LNCaP clone FGC (cell line): ENCODE measurements around the gene SULT1E1.

Experiments used
- DNase-seq: peaks from one replicate; pipeline ENCODE4 v3.0.0-alpha.2; 2011; ENCODE audit warnings: low read depth
- H3K4me3 ChIP-seq: 2 replicates; pipeline ENCODE4 v1.5.1; 2011; ENCODE audit warnings: mild to moderate bottlenecking, low read depth, low read length, control low read depth
- CTCF ChIP-seq: IDR thresholded peaks from 2 replicates; pipeline ENCODE4 v1.5.1; 2012; ENCODE audit warnings: mild to moderate bottlenecking; ENCODE audit not compliant: control insufficient read depth, insufficient read depth; ENCODE audit errors: extremely low read depth

Gene SULT1E1

GRCh38 chr4:69816236-69816635 is 43.7 kb downstream of the SULT1E1 start:
- TF ChIP-seq CTCF: no peak
- no peak overlapping the region for H3K4me3 ChIP-seq
- DNase-seq: no peak

GRCh38 chr4:69813628-69814027 is 46.3 kb downstream of the SULT1E1 start:
- DNase-seq: no peak
- H3K4me3 ChIP-seq: no peak overlapping the region
- no peak for TF ChIP-seq CTCF

GRCh38 chr4:69811166-69811565 is 48.8 kb downstream of the SULT1E1 start:
- H3K4me3 ChIP-seq: no peak overlapping the region
- DNase-seq: no peak
- TF ChIP-seq CTCF: no peak

GRCh38 chr4:69800599-69800998 is 59.3 kb downstream of the SULT1E1 start:
- no peak for DNase-seq
- no peak overlapping the region for H3K4me3 ChIP-seq
- no peak for TF ChIP-seq CTCF

- no peak for DNase-seq
- no peak overlapping the region for H3K4me3 ChIP-seq
- no peak for TF ChIP-seq CTCF
These were observed 60.6 kb downstream of the SULT1E1 start for GRCh38 chr4:69799337-69799736.

GRCh38 chr4:69793732-69794131 is 66.2 kb downstream of the SULT1E1 start:
- TF ChIP-seq CTCF: no peak
- no peak for DNase-seq
- no peak overlapping the region for H3K4me3 ChIP-seq
